GM19452 (cell line): Measurements from ENCODE around the gene ZNF132.

Source experiments
- ATAC-seq: cut with Tn5 transposase; IDR thresholded peaks from one replicate; pipeline ENCODE4 v1.9.1; 2021; ENCODE audit not compliant: unreplicated experiment

ZNF132 gene

GRCh38 chr19:58392945-58393724 is 46.8 kb downstream of the ZNF132 start:
- no peak for ATAC-seq

DNA sequence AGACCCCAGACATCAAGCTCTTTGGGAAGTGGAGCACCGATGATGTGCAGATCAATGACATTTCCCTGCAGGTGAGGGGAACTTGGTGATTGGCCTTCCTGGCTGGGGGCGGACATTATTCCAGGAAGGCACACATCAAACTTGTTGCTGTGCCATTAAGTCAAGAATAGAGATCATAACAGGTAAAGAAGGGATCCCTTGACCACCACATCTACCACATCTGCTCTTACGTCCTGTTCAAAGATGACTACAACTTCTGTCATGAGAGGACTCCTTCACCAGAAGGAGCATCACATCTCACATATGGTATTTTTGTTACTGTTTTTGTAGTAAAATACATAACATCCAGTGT is 51.8 kb downstream of the ZNF132 start:
- no peak for ATAC-seq

- ATAC-seq, result no peak
These were observed 52.4 kb downstream of the ZNF132 start for GRCh38 chr19:58387338-58388174.

- peak; percentile 87 for ATAC-seq
These were observed 53.2 kb downstream of the ZNF132 start, which contains the start of gene RPS5 for GRCh38 chr19:58386576-58387337. Gene RPS5, plus strand, starts transcription at chr19:58387269. Its CDS starts 869 bp downstream, at chr19:58388138.

DNA sequence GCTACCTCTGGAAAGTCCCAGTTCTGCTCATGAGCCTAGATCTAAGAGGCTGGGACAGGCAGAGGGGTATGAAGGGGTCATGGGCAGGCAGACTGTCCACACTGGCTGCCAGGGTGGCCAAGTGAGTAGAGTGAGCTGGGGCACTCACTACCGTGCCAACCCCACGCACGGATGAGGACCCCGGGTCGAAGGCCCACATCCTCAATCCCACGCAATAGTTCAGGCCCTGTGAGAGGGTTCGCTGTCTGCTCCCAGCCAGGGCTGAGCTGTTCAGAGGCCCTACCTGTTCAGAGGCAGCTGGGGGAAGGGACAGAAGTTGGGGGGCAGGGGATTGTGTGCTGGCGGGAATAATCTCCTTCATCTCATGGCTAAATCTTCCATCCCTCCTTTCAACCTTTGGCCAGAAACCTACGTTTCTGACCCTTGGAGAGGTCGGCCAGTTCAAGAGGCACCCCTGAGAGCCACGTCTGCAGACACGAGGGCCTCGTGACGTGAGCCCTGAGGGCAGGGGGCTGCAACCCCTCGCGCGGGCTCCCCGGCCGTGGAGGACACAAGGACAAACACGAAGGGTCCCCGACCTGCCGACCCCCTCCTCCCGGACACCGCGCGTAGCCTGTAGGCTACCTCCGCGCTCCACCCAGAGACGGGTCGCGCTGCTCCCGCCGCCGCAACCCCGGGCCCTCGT is 53.9 kb downstream of the ZNF132 start:
- ATAC-seq, result peak; percentile 6

DNA sequence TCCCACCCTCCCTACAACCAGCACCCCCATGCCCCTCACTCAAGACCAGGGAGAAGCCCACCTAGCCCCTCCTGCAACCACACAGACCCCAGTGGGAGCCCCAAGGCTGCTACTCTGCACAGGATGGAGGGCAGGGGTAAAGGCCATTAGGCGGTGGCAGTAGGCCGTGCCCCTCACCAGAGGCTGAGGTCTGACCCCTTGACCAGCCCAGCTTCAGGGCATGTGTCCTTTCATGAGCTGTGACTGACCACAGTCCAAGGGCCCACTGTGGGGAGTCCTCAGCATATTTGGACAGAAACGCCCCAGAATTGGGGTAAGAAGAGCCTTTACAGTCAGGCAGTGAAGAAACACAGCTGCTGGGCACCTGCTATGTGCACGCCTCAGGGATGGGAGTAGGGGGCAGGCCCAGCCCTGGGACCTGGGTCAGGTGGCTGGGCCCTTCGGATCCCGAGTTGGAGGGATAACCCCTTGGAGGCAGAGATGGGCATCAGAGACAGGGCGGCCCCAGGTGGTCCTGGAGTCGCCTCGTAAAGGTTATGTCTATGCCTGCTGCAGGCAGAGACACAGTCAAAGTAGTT is 54.6 kb downstream of the ZNF132 start:
- no peak for ATAC-seq

GRCh38 chr19:58382997-58383603 is 56.9 kb downstream of the ZNF132 start:
- no peak for ATAC-seq
